WTC11 (cell line): ENCODE data around the gene ADAMTS12. TPM values are rescaled to one million over a fixed set of nuclear protein-coding genes. Genes with fewer than 3 reads are reported as not detected.

ENCODE experiments used
- ATAC-seq: fragments of 200-7000 bp; cut with Tn5 transposase; 2 replicates; pipeline ENCODE4 v1.10.0; 2021; ENCODE audit warnings: mild to moderate bottlenecking, moderate library complexity
- CTCF ChIA-PET: fragments of 300-600 bp; sonication (Branson Sonifier 250); formaldehyde crosslinking; loops from one replicate; lab custom pipeline; 2021; ENCODE audit warnings: antibody characterized with exemption; lab: Charles Lee
- POLR2A ChIA-PET: fragments of 350-600 bp; sonication (Branson Sonifier 250); formaldehyde crosslinking; loops from one replicate; lab custom pipeline; 2021; ENCODE audit warnings: antibody characterized with exemption; lab: Charles Lee
- DNase-seq: peaks from one replicate; pipeline ENCODE4 v3.0.0; 2021; ENCODE audit warnings: low spot score
- H3K27ac Mint-ChIP-seq: 2 replicates; pipeline ENCODE4 v1.8.0; 2021; ENCODE audit warnings: mixed read lengths
- H3K27me3 Mint-ChIP-seq: 2 replicates; pipeline ENCODE4 v1.8.0; 2021; ENCODE audit warnings: low read depth, mild to moderate bottlenecking, moderate library complexity, mixed read lengths
- H3K36me3 Mint-ChIP-seq: 2 replicates; pipeline ENCODE4 v1.8.0; 2021; ENCODE audit warnings: mixed read lengths
- H3K4me1 Mint-ChIP-seq: 2 replicates; pipeline ENCODE4 v1.8.0; 2022; ENCODE audit warnings: mixed read lengths
- H3K4me3 Mint-ChIP-seq: 2 replicates; pipeline ENCODE4 v1.8.0; 2021; ENCODE audit warnings: mild to moderate bottlenecking, moderate library complexity, mixed read lengths
- H3K9me3 Mint-ChIP-seq: 2 replicates; pipeline ENCODE4 v1.8.0; 2021; ENCODE audit warnings: mixed read lengths
- ATF1 ChIP-seq: sonication (generic); formaldehyde crosslinking; IDR thresholded peaks from 2 replicates; pipeline ENCODE4 v1.8.1; 2023; ENCODE audit warnings: mild to moderate bottlenecking, moderate library complexity, missing genetic modification reagents
- CDX4 ChIP-seq: fragments of 250-450 bp; sonication (Bioruptor Pico); IDR thresholded peaks from 2 replicates; pipeline ENCODE4 v1.9.0; 2021; ENCODE audit warnings: moderate library complexity, mild to moderate bottlenecking, inconsistent platforms, borderline replicate concordance
- E2F5 ChIP-seq: sonication (generic); formaldehyde crosslinking; IDR thresholded peaks from 2 replicates; pipeline ENCODE4 v1.8.1; 2022; ENCODE audit warnings: mild to moderate bottlenecking, moderate library complexity, missing genetic modification reagents
- ETV6 ChIP-seq: sonication (generic); formaldehyde crosslinking; IDR thresholded peaks from 2 replicates; pipeline ENCODE4 v1.8.1; 2022; ENCODE audit warnings: mild to moderate bottlenecking, missing genetic modification reagents
- JAZF1 ChIP-seq: fragments of 250-450 bp; sonication (Bioruptor Pico); IDR thresholded peaks from 2 replicates; pipeline ENCODE4 v1.9.0; 2021; ENCODE audit warnings: moderate library complexity, mild to moderate bottlenecking, inconsistent platforms
- MXD4 ChIP-seq: fragments of 250-450 bp; sonication (Bioruptor Pico); IDR thresholded peaks from 2 replicates; pipeline ENCODE4 v1.8.0; 2021; ENCODE audit warnings: mild to moderate bottlenecking, moderate library complexity, borderline replicate concordance
- NFYB ChIP-seq: sonication (generic); formaldehyde crosslinking; conservative IDR thresholded peaks from 2 replicates; pipeline ENCODE4 v1.8.0; 2022; ENCODE audit warnings: low read depth, missing genetic modification reagents
- PREB ChIP-seq: sonication (generic); formaldehyde crosslinking; IDR thresholded peaks from 2 replicates; pipeline ENCODE4 v1.8.1; 2022; ENCODE audit warnings: mild to moderate bottlenecking, missing genetic modification reagents, moderate library complexity, borderline replicate concordance
- SMAD3 ChIP-seq: sonication (generic); formaldehyde crosslinking; IDR thresholded peaks from 2 replicates; pipeline ENCODE4 v1.8.0; 2022; ENCODE audit warnings: missing genetic modification reagents, mild to moderate bottlenecking, borderline replicate concordance
- SP1 ChIP-seq: sonication (generic); formaldehyde crosslinking; conservative IDR thresholded peaks from 2 replicates; pipeline ENCODE4 v1.8.1; 2022; ENCODE audit warnings: missing genetic modification reagents
- TEAD4 ChIP-seq: sonication (generic); formaldehyde crosslinking; IDR thresholded peaks from 2 replicates; pipeline ENCODE4 v1.8.0; 2022; ENCODE audit warnings: mild to moderate bottlenecking, missing genetic modification reagents
- ZBTB43 ChIP-seq: sonication (generic); formaldehyde crosslinking; IDR thresholded peaks from 2 replicates; pipeline ENCODE4 v1.8.1; 2023; ENCODE audit warnings: mild to moderate bottlenecking, missing genetic modification reagents
- ZNF138 ChIP-seq: sonication (generic); formaldehyde crosslinking; conservative IDR thresholded peaks from 2 replicates; pipeline ENCODE4 v1.8.1; 2022; ENCODE audit warnings: mild to moderate bottlenecking, moderate library complexity, missing genetic modification reagents
- ZNF219 ChIP-seq: sonication (generic); formaldehyde crosslinking; IDR thresholded peaks from 2 replicates; pipeline ENCODE4 v1.8.0; 2023; ENCODE audit warnings: missing genetic modification reagents, mild to moderate bottlenecking, borderline replicate concordance
- ZNF281 ChIP-seq: sonication (generic); formaldehyde crosslinking; IDR thresholded peaks from 2 replicates; pipeline ENCODE4 v1.8.0; 2023; ENCODE audit warnings: mild to moderate bottlenecking, missing genetic modification reagents
- ZNF396 ChIP-seq: fragments of 250-450 bp; sonication (Bioruptor Pico); IDR thresholded peaks from 2 replicates; pipeline ENCODE4 v1.8.0; 2021; ENCODE audit warnings: mild to moderate bottlenecking, moderate library complexity, borderline replicate concordance
- ZNF532 ChIP-seq: fragments of 250-450 bp; sonication (Bioruptor Pico); IDR thresholded peaks from 2 replicates; pipeline ENCODE4 v1.9.0; 2021; ENCODE audit warnings: mild to moderate bottlenecking, borderline replicate concordance
- total RNA-seq: library from RNA; stranded (reverse); gene quantifications from 3 replicates; pipeline ENCODE4 v1.2.3, GENCODE V29; 2021

Gene ADAMTS12
- total RNA-seq, 1 experiment from 2014 or later: 13.5 TPM

GRCh38 chr5:33834334-33834733 lies 57.5 kb downstream of the ADAMTS12 start (continued):
- TF ChIP-seq ZNF281 (CRISPR knock-in tag): no peak
- TF ChIP-seq SP1 (CRISPR knock-in tag): no peak
- TF ChIP-seq ATF1 (CRISPR knock-in tag): no peak
- no peak for TF ChIP-seq NFYB (CRISPR knock-in tag)
- TF ChIP-seq MXD4: no peak
- no peak for TF ChIP-seq TEAD4
- TF ChIP-seq ZNF219 (CRISPR knock-in tag): no peak
- TF ChIP-seq SMAD3 (CRISPR knock-in tag): no peak

- ChIA-PET CTCF (interaction anchor here (0.7 to 1.4 kb wide), 2 partner anchors 39 to 57 kb away, joined by 3 read pairs; no protein-coding TSS in a partner anchor), POLR2A (no interaction called here)
- H3K4me1 Mint-ChIP-seq: peaks cover 22% of the 10 kb centered on the region
- TF ChIP-seq JAZF1 (CRISPR knock-in tag): no peak
- TF ChIP-seq ZNF138 (CRISPR knock-in tag): no peak
- no peak for TF ChIP-seq PREB
- TF ChIP-seq ZNF396: no peak
- TF ChIP-seq ETV6 (CRISPR knock-in tag): no peak
- no peaks in the 10 kb centered on the region for H3K36me3 Mint-ChIP-seq
- no peaks in the 10 kb centered on the region for H3K9me3 Mint-ChIP-seq
- H3K4me3 Mint-ChIP-seq: no peak overlapping the region
- ATAC-seq: peak; percentile 75
- H3K27me3 Mint-ChIP-seq: no peaks in the 10 kb centered on the region
- 0 out of 2 replicates have a peak overlapping the region, but pooled peaks have one; percentile 23 for H3K27ac Mint-ChIP-seq
- no peak for DNase-seq
Observed at GRCh38 chr5:33833237-33833575, 58.6 kb downstream of the ADAMTS12 start.

GRCh38 chr5:33832404-33833236 lies 59.2 kb downstream of the ADAMTS12 start:
- H3K27ac Mint-ChIP-seq: no peak overlapping the region
- no peaks in the 10 kb centered on the region for H3K36me3 Mint-ChIP-seq
- H3K4me1 Mint-ChIP-seq: peaks cover 22% of the 10 kb centered on the region
- ChIA-PET POLR2A (no interaction called here), CTCF (interaction anchor here (0.6 to 1.4 kb wide), 3 partner anchors 39 to 1308 kb away, joined by 3 read pairs; no protein-coding TSS in a partner anchor)
- H3K9me3 Mint-ChIP-seq: no peaks in the 10 kb centered on the region
- DNase-seq: no peak
- ATAC-seq: no peak
- H3K27me3 Mint-ChIP-seq: no peaks in the 10 kb centered on the region
- H3K4me3 Mint-ChIP-seq: no peak overlapping the region
- TF ChIP-seq ZNF532 (CRISPR knock-in tag) (no peak), ZBTB43 (CRISPR knock-in tag) (no peak), CDX4 (no peak), E2F5 (CRISPR knock-in tag) (no peak), ZNF138 (CRISPR knock-in tag) (no peak)
